ENCODE measurements around the gene IGF1R.

GRCh38 chr15:98873441-98874218 lies 225.3 kb downstream of the IGF1R start:
- TF ChIP-seq POLR2A (IDR thresholded peaks at IDR 0.05) (no peak), CTCF (IDR thresholded peaks at IDR 0.05) (no peak)
